Mammary epithelial cell (primary cell): ENCODE measurements around the gene SNTG2.

Experiments used
- CTCF ChIP-seq, 2 donors: IDR thresholded peaks in 1 of 2; conservative IDR thresholded peaks in 1 of 2; 2 replicates each; pipeline ENCODE4 v1.5.1; 2011 to 2012; ENCODE audit warnings: inconsistent platforms in 2 of 2, low read length in 2 of 2, mild to moderate bottlenecking in 2 of 2, control low read depth in 1 of 2, low read depth in 1 of 2; ENCODE audit not compliant: insufficient read depth in 1 of 2; ENCODE audit errors: extremely low read depth in 1 of 2
- EZH2 ChIP-seq: IDR thresholded peaks from 2 replicates; pipeline ENCODE4 v1.6.1; 2012; ENCODE audit warnings: low read length, inconsistent platforms, borderline replicate concordance

GRCh38 chr2:1226766-1227165 lies 276.1 kb downstream of the SNTG2 start:
- TF ChIP-seq CTCF (conservative IDR thresholded peaks at IDR 0.05 in 1 of 2, IDR thresholded peaks at IDR 0.05 in 1 of 2; ENCODE audit: extremely low read depth in 1 of 2, insufficient read depth in 1 of 2, low read depth in 1 of 2, low read length in 2 of 2), result no peak
- no peak for TF ChIP-seq EZH2
